Natural killer cell treated with Interleukin-12 subunit alpha and Interleukin-12 subunit beta and Interleukin-15 and Interleukin-18, amount 100 ng/mL, for 72 hours (primary cell): ENCODE data around the gene ERC1. TPM values are rescaled to one million over a fixed set of nuclear protein-coding genes. Genes with fewer than 3 reads are reported as not detected.

ENCODE experiments used
- ATAC-seq, 2 donors: fragments of 150-1000 bp; cut with Tn5 transposase in 1 of 2; sonication (Bioruptor Pico), chemical (Tn5 transposase) in 1 of 2; 2 replicates each; pipeline ENCODE4 v1.10.0; 2021
- DNase-seq: peaks from one replicate; pipeline ENCODE4 v3.0.0; 2022; ENCODE audit warnings: low spot score
- H3K27ac Mint-ChIP-seq, 2 donors: 1 replicate in 1 of 2; 2 replicates in 1 of 2; pipeline ENCODE4 v1.8.0; 2022; ENCODE audit warnings: mixed read lengths in 2 of 2, mild to moderate bottlenecking in 1 of 2, moderate library complexity in 1 of 2
- H3K27me3 Mint-ChIP-seq, 2 donors: 1 replicate in 1 of 2; 2 replicates in 1 of 2; pipeline ENCODE4 v1.8.0; 2022; ENCODE audit warnings: mixed read lengths in 2 of 2
- H3K36me3 Mint-ChIP-seq: one replicate; pipeline ENCODE4 v1.8.0; 2022; ENCODE audit warnings: mixed read lengths
- H3K4me1 Mint-ChIP-seq, 2 donors: 1 replicate in 1 of 2; 2 replicates in 1 of 2; pipeline ENCODE4 v1.8.0; 2022; ENCODE audit warnings: low read depth in 2 of 2, mixed read lengths in 2 of 2, mild to moderate bottlenecking in 1 of 2
- H3K4me3 Mint-ChIP-seq: one replicate; pipeline ENCODE4 v1.8.0; 2022; ENCODE audit warnings: mixed read lengths
- H3K9me3 Mint-ChIP-seq: 2 replicates; pipeline ENCODE4 v1.8.0; 2022; ENCODE audit warnings: mixed read lengths
- total RNA-seq, 2 donors: library from RNA; stranded (reverse); gene quantifications; one replicate each; pipeline ENCODE4 v1.2.3, GENCODE V29; 2022

The ERC1 gene
- total RNA-seq, 2 donors from 2014 or later, result 32.6 to 77.2 TPM

DNA sequence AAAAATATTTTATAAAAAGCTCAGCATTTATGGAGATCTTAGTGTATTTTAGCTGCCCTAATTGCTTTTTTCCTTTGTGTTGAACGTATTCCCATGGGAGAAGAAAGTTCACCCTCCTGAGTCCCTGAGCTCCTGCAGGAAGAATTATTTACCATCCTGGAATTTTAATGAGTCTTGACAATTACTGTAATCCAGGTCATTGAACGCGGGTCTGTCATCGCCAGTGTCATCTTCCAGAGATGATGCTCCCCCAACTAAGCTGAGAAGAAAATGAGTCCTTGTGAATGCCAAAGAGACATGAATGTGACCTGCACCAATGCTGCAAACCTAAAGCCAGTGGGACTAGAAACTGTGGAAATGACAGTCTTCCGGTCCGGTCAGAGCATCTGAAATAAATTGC, 473.9 kb downstream of the ERC1 start:
- Mint-ChIP-seq H3K27ac (no peak overlapping the region), H3K4me1 (no peaks in the 10 kb centered on the region), H3K36me3 (no peaks in the 10 kb centered on the region), H3K4me3 (no peak overlapping the region), H3K9me3 (no peaks in the 10 kb centered on the region), H3K27me3 (no peaks in the 10 kb centered on the region)
- ATAC-seq, result no peak
- no peak for DNase-seq

DNA sequence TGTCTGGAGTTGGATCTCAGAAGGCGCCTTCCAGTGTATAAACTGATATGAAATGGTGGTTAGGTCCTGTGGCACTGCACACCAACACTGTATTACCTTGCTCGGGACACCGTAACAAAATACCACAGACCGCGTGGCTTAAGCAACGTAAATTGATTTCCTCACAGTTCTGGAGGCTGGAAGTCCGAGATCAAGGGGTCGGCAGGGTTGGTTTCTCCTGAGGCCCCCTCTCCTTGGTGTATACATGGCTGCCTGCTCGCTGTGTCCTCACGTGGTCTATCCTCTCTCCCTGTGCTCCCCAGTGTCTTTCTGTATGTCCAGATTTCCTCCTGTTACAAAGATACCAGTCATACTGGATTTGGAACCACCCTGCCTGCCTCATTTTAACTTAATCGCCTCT, 475.0 kb downstream of the ERC1 start:
- DNase-seq (no peak), ATAC-seq (no peak)
- Mint-ChIP-seq H3K27ac (no peak overlapping the region), H3K4me3 (no peak overlapping the region), H3K4me1 (no peaks in the 10 kb centered on the region), H3K9me3 (no peaks in the 10 kb centered on the region), H3K27me3 (no peaks in the 10 kb centered on the region), H3K36me3 (no peaks in the 10 kb centered on the region)

DNA sequence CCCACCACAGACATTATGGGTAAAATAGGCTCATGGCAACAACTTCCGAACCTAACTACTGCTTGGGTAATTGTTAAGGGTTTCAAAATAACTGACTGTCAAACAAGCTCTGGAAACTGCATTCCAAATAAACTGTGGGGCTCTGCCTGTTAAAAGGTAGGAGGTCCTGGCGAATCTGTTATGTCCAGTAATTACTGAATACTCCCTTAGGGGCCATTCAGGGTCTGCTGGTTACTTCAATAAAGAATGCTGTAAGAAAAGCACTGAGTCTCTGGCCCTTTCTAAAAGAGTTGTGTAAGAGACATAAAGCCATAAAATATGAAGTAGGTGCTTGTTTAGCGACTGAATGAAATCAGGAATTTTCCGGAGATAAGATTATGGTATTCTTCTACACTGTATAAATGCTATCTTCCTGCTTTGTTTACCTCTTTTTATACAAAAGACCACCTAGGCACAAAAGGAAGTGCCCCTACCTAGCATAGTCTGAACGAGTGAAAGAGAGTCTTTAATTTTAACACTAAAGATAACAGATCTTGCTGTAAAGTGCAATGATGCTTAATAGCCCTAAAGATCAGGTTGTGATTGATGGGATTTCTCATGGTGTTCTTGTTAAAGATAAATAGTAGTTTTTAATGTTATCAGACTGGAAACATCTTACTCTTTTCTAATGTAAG, 475.6 kb downstream of the ERC1 start:
- Mint-ChIP-seq H3K27ac (no peak overlapping the region), H3K27me3 (no peaks in the 10 kb centered on the region), H3K4me1 (no peaks in the 10 kb centered on the region), H3K9me3 (no peaks in the 10 kb centered on the region), H3K4me3 (no peak overlapping the region), H3K36me3 (no peaks in the 10 kb centered on the region)
- ATAC-seq (no peak), DNase-seq (no peak)

DNA sequence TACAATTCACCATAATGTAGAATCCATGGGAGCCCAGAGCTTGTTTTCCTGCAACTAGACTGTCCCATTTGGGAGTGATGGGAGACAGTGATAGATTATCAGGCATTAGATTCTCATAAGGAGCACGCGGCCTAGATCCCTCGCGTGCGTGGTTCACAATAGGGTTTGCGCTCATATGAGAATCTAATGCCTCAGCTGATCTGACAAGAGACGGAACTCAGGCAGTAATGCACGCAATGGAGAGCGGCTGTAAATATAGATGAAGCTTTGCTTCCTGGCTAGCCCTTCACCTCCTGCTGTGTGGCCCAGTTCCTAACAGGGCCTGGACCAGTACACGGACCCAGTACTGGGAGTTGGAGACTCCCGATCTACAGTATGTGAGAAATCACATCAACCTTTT, 476.7 kb downstream of the ERC1 start:
- H3K4me1 Mint-ChIP-seq, result peaks cover 0 to 4% of the 10 kb centered on the region in 2 donors
- ATAC-seq (no peak), DNase-seq (no peak)
- H3K27ac Mint-ChIP-seq, result no peak overlapping the region
- H3K4me3 Mint-ChIP-seq, result no peak overlapping the region
- H3K9me3 Mint-ChIP-seq, result no peaks in the 10 kb centered on the region
- no peaks in the 10 kb centered on the region for H3K36me3 Mint-ChIP-seq
- H3K27me3 Mint-ChIP-seq, result no peaks in the 10 kb centered on the region

DNA sequence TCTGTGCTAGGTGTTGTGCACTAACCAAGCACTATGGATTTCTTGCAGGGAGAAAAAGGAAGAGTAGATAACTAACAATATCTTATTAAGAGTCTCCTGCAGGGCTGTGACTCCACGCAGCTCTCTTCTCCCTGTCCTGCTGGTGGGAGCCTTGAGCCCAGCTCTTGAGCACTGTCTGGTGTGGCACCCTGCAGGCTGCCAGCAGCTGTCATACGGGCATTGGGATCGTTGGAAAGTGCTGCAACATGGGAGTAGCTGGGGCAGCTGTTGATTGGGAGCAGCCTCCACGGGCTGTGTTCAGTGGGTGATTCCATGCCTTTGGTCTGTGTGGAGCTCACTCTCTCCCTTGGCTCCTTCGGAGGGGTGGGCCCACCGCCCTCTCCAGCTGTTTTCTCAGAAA, 478.0 kb downstream of the ERC1 start:
- no peak overlapping the region for H3K4me3 Mint-ChIP-seq
- no peak overlapping the region for H3K27ac Mint-ChIP-seq
- H3K4me1 Mint-ChIP-seq, result peaks cover 0 to 6% of the 10 kb centered on the region in 2 donors
- no peaks in the 10 kb centered on the region for H3K9me3 Mint-ChIP-seq
- H3K27me3 Mint-ChIP-seq, result no peaks in the 10 kb centered on the region
- DNase-seq (no peak), ATAC-seq (no peak)
- no peaks in the 10 kb centered on the region for H3K36me3 Mint-ChIP-seq

DNA sequence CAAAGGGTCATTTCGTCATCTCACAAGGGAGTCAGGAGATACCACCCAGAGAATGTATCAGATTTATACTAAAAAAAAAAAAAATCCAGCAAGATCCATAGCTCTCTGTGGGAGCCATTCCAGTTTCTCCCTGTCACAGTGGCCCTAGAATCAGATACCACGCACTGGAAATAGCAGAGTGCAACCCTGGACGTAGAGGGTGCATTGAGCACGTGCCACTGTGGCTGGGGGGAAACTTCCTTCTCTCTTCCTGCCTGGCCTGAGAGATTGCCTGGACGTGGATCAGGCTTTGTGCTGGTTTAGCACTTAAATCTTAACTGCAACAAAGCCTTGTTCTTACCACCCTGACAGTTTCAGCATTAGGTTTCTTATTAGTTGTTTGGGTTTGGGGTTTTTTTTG, 479.0 kb downstream of the ERC1 start:
- Mint-ChIP-seq H3K9me3 (no peaks in the 10 kb centered on the region), H3K36me3 (no peaks in the 10 kb centered on the region), H3K4me1 (peaks cover 0 to 6% of the 10 kb centered on the region in 2 donors), H3K4me3 (no peak overlapping the region), H3K27me3 (no peaks in the 10 kb centered on the region), H3K27ac (no peak overlapping the region)
- no peak for ATAC-seq
- no peak for DNase-seq

DNA sequence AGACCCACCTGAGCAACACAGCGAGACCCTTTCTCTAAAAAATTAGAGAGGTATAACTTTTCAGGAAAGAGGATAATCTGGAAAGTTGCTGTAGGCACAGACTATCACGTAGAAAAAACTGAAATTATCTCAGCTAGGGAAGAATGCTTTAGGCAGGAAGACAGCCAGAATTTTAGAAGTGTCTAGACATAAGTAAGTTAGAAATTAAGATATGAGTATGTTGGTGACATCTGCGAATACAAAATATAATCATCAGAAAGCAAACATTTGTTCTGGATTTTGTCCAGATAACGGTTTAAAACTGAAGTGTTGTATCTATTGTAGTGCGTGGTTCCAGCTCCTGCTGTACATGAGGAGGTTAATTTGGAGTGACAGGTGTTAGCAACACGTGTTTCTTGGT, 480.2 kb downstream of the ERC1 start:
- Mint-ChIP-seq H3K9me3 (no peaks in the 10 kb centered on the region), H3K36me3 (no peaks in the 10 kb centered on the region), H3K27ac (no peak overlapping the region), H3K27me3 (no peaks in the 10 kb centered on the region), H3K4me3 (no peak overlapping the region), H3K4me1 (peaks cover 0 to 6% of the 10 kb centered on the region in 2 donors)
- ATAC-seq (no peak), DNase-seq (no peak)

DNA sequence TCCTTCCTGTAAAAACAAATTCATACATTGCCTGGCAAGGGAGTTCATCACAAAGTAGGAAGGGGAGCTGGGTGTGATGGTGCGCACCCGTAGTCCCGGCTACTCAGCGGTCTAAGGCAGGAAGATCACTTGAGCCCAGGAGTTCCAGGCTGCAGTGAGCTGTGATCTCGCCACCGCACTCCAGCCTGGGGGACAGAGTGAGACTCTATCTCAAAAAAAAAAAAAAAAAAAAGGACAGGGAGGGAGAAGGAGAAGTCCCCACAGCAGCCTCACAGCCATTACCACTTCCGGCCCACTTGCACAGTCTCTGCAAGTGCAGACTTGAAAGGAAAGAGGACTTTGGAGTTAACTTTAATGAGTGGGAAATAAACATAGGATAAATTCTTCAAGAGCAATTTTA, 482.4 kb downstream of the ERC1 start:
- H3K36me3 Mint-ChIP-seq, result no peaks in the 10 kb centered on the region

DNA sequence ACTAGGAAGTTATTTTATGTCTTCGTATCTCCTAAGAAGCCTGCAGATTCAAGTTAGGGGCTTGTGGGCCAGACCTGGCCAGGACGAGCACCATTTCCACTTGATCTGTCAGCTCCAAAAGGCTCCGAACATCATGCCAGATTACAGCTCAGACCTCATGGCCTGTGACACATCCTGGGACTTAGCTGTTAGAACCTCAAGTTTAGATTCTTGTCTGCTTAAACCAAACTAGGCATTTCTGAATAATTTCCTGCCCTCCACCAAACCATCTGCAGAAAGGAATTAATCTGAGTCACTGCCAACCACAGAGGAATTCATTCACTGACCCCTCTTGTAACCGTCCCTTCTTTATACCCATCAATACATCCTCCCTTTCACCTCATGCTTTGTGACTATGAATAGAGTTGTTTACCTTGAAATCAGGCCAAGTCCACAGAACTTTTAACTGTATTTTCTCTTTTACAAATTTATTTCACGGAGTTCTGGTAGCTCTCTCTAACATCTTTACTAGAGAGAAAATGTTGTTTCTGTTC, 483.1 kb downstream of the ERC1 start:
- Mint-ChIP-seq H3K9me3 (no peaks in the 10 kb centered on the region), H3K27ac (no peak overlapping the region), H3K4me1 (peaks cover 0 to 6% of the 10 kb centered on the region in 2 donors), H3K4me3 (no peak overlapping the region), H3K36me3 (no peaks in the 10 kb centered on the region), H3K27me3 (no peaks in the 10 kb centered on the region)
- ATAC-seq, result peak; percentile 78 to 93
- DNase-seq, result no peak

More for the DNA sequence above, 482.4 kb downstream of the ERC1 start:
- ATAC-seq (peak; percentile 80 to 84), DNase-seq (peak; percentile 68)
- Mint-ChIP-seq H3K4me1 (peaks cover 0 to 6% of the 10 kb centered on the region in 2 donors), H3K27ac (no peak overlapping the region), H3K27me3 (no peaks in the 10 kb centered on the region), H3K9me3 (no peaks in the 10 kb centered on the region), H3K4me3 (no peak overlapping the region)

DNA sequence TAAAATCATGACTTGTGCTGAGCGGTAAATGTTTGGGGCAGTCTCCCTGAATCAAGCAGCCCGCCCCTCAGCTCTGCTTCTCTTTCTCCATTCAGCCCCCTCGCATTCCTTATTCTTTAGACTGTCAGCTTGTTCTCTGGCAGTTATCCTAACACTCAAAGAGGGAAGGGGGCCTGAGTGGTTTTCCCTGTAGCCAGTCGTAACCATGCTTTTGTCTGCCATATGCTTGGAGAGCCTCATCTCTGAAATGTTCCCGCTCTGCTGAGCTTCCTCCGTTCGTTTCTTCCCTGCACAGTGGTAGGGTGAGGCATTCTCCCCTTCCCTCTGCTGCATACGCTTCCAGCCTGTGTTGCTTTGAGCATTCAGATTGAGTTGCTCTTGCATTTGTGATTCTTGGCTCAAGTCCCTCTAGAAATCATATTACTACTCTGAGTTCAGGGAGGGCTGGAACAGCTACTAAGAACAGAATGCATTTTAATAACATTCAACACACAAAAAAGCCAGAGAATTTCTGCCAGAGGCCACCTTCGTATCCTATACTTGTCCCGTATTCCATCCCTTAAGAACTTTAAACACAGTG, 483.6 kb downstream of the ERC1 start:
- Mint-ChIP-seq H3K27ac (no peak overlapping the region), H3K9me3 (no peaks in the 10 kb centered on the region), H3K27me3 (no peaks in the 10 kb centered on the region), H3K4me3 (no peak overlapping the region), H3K4me1 (peaks cover 0 to 6% of the 10 kb centered on the region in 2 donors), H3K36me3 (no peaks in the 10 kb centered on the region)
- no peak for ATAC-seq
- no peak for DNase-seq

DNA sequence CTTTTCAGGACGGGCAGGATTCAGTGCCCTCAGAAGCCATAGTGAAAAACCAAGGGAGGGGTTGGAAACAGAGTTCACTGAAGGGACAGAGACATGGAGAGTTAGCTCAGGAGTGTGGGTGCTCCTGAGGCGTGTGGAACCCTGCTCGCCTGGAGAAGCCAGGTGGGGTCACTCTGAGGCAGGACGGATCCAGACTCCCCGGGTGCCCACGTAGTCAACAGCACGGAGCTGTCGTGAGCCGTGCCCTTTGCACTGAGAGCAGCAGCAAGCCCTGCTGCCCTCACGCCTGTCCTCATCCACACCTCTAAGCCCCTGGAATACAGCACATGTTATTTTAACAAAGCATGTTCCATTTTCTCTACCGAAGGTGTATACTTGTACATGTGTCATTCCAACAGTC, 488.6 kb downstream of the ERC1 start:
- Mint-ChIP-seq H3K27ac (no peak overlapping the region), H3K9me3 (no peaks in the 10 kb centered on the region), H3K27me3 (no peaks in the 10 kb centered on the region), H3K4me3 (no peak overlapping the region), H3K4me1 (no peaks in the 10 kb centered on the region), H3K36me3 (no peaks in the 10 kb centered on the region)
- peak in 1 of 2 donors; percentile 11 for ATAC-seq
- no peak for DNase-seq

DNA sequence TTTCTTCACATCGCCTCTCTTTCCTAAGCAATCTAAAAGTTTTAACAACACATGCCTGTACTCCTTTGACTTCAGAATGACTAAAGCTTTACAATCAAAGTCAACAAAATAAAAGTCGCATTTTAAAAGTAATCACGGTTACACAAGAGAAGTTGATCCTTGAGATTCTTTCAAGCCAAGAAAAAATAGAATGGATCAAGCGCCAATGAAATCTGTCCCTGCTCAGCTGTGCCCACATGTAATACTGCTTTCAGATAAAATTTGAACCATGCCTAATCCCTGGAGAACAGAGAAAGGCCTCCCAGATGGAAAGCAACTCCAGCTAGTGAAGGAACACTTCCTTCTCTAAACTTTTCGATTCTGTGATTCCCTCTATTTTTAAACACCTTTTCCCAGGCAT, 490.3 kb downstream of the ERC1 start:
- Mint-ChIP-seq H3K27me3 (no peaks in the 10 kb centered on the region), H3K36me3 (no peaks in the 10 kb centered on the region), H3K4me1 (no peaks in the 10 kb centered on the region), H3K4me3 (no peak overlapping the region), H3K9me3 (no peaks in the 10 kb centered on the region), H3K27ac (no peak overlapping the region)
- DNase-seq (no peak), ATAC-seq (no peak)

DNA sequence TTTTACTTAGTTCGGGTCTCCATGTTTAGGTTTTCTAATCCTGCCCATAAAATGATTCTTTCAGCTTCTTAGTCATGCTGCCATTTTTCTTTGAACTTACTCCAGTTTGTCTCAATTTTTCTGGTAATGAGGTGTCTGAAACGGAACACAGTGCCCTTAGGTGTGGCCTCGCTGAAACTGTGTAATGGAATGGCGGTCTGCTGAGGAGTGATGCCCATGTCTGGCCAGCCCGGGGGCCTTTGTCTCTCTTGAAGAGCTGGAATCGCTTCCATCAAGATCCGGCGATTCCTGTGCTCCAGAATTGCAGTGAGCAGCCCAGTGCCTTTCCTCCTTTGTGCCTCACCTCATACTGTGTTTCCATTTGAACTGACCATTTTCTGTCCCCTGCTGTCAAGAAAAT, 490.9 kb downstream of the ERC1 start:
- no peak overlapping the region for H3K4me3 Mint-ChIP-seq
- ATAC-seq, result no peak
- no peaks in the 10 kb centered on the region for H3K4me1 Mint-ChIP-seq
- no peak for DNase-seq
- no peaks in the 10 kb centered on the region for H3K27me3 Mint-ChIP-seq
- no peak overlapping the region for H3K27ac Mint-ChIP-seq
- H3K36me3 Mint-ChIP-seq, result no peaks in the 10 kb centered on the region
- H3K9me3 Mint-ChIP-seq, result no peaks in the 10 kb centered on the region

DNA sequence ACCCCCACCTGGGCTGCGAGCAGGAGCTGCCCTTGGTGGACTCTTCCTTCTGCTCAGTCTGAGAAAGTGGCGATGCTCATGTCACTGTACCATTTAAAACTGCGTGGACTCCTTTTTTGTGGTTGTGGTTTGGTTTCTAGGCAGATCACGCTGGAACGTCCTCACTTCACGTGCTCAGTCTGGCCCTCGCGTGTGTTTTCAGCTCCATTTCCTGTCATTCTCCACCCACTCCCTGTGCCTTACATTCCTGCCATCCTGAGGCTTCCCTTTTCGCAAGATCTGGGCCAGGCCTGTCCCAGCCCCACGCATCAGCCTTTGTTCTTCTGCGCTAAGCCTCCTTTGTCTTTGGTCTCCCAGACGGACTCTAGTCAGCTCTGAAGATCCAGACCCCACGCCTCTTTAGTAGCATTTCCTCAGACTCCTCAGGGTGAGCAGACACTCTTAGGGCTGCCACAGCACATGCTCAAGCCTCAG, 497.9 kb downstream of the ERC1 start:
- H3K27ac Mint-ChIP-seq, result no peak overlapping the region
- no peaks in the 10 kb centered on the region for H3K36me3 Mint-ChIP-seq
- H3K9me3 Mint-ChIP-seq, result no peaks in the 10 kb centered on the region
- peaks cover 9 to 12% of the 10 kb centered on the region in 2 donors for H3K4me1 Mint-ChIP-seq
- peak in 1 of 2 donors; percentile 20 for ATAC-seq
- no peak overlapping the region for H3K4me3 Mint-ChIP-seq
- DNase-seq, result peak; percentile 10
- no peaks in the 10 kb centered on the region for H3K27me3 Mint-ChIP-seq
